ENCODE data around the gene VPS26B. TPM values are rescaled to one million over a fixed set of nuclear protein-coding genes. Genes with fewer than 3 reads are reported as not detected.

Gene VPS26B
- total RNA-seq, 1 donor from 2014 or later, result 36.1 TPM

GRCh38 chr11:134271978-134272377, 47.5 kb downstream of the VPS26B start:
- Histone ChIP-seq H3K4me1 (peaks cover 15% of the 10 kb centered on the region), H3K27me3 (peaks cover 13% of the 10 kb centered on the region), H3K9me3 (no peaks in the 10 kb centered on the region), H3K27ac (no peak overlapping the region), H3K36me3 (no peaks in the 10 kb centered on the region), H3K4me3 (no peak overlapping the region)
- TF ChIP-seq POLR2AphosphoS5 (IDR thresholded peaks at IDR 0.05; ENCODE audit: insufficient read depth in 1 of 2, low read depth in 1 of 2) (no peak), POLR2A (IDR thresholded peaks at IDR 0.05) (no peak), CTCF (IDR thresholded peaks at IDR 0.05) (no peak)
- intact Hi-C loops (cut with DNase I), result no loop called here
- no peak for DNase-seq (ENCODE audit: extremely low spot score in 2 of 2)

GRCh38 chr11:134272381-134273316, 48.2 kb downstream of the VPS26B start:
- Histone ChIP-seq H3K4me1 (peaks cover 20% of the 10 kb centered on the region), H3K36me3 (no peaks in the 10 kb centered on the region), H3K27me3 (peaks cover 13% of the 10 kb centered on the region), H3K4me3 (no peak overlapping the region), H3K9me3 (no peaks in the 10 kb centered on the region), H3K27ac (no peak overlapping the region)
- DNase-seq (ENCODE audit: extremely low spot score in 2 of 2), result peak; percentile 31 to 40
- intact Hi-C loops (cut with DNase I), result no loop called here
- TF ChIP-seq POLR2A (IDR thresholded peaks at IDR 0.05), result no peak
- no peak for TF ChIP-seq POLR2AphosphoS5 (IDR thresholded peaks at IDR 0.05; ENCODE audit: insufficient read depth in 1 of 2, low read depth in 1 of 2)
- TF ChIP-seq CTCF (IDR thresholded peaks at IDR 0.05), result no peak

- Histone ChIP-seq H3K27me3 (peaks cover 13% of the 10 kb centered on the region), H3K36me3 (no peaks in the 10 kb centered on the region), H3K27ac (no peak overlapping the region), H3K4me3 (no peak overlapping the region), H3K9me3 (no peaks in the 10 kb centered on the region), H3K4me1 (peaks cover 20% of the 10 kb centered on the region)
- intact Hi-C loops (cut with DNase I), result no loop called here
- TF ChIP-seq POLR2AphosphoS5 (IDR thresholded peaks at IDR 0.05; ENCODE audit: insufficient read depth in 1 of 2, low read depth in 1 of 2) (no peak), CTCF (IDR thresholded peaks at IDR 0.05) (no peak), POLR2A (IDR thresholded peaks at IDR 0.05) (no peak)
- no peak for DNase-seq (ENCODE audit: extremely low spot score in 2 of 2)
These were observed 48.8 kb downstream of the VPS26B start for GRCh38 chr11:134273317-134273712.

- Histone ChIP-seq H3K27me3 (peaks cover 13% of the 10 kb centered on the region), H3K27ac (no peak overlapping the region), H3K9me3 (no peaks in the 10 kb centered on the region), H3K4me3 (peak overlapping the region in 1 of 2 donors; percentile 38), H3K36me3 (no peaks in the 10 kb centered on the region), H3K4me1 (peaks cover 20% of the 10 kb centered on the region)
- intact Hi-C loops (cut with DNase I), result no loop called here
- DNase-seq (ENCODE audit: extremely low spot score in 2 of 2), result no peak
- TF ChIP-seq POLR2AphosphoS5 (IDR thresholded peaks at IDR 0.05; ENCODE audit: insufficient read depth in 1 of 2, low read depth in 1 of 2) (no peak), POLR2A (IDR thresholded peaks at IDR 0.05) (no peak), CTCF (IDR thresholded peaks at IDR 0.05) (no peak)
These were observed 50.7 kb downstream of the VPS26B start for GRCh38 chr11:134275188-134275533.
